ENCODE data around the gene COL23A1.

The COL23A1 gene

DNA sequence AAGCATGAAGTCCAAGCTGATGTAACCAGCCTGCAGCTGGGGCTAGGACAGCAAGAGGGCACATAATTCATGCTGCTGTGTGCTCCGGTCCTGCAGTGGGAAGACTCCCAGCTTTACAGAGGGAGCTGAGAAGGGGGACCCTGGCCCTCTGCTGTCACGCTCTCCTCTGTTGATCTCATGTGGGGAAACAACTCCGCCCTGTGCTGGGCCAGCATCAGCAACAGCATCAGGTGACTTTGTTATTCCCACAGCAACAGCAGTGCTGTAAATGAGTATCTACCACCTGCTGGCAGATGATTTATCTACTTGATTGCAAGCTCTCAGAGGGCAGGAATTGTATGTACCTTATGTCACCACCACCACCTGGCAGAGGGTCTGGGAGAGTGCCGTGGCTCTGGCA, 176.2 kb downstream of the COL23A1 start:
- TF ChIP-seq, protein P1, sequence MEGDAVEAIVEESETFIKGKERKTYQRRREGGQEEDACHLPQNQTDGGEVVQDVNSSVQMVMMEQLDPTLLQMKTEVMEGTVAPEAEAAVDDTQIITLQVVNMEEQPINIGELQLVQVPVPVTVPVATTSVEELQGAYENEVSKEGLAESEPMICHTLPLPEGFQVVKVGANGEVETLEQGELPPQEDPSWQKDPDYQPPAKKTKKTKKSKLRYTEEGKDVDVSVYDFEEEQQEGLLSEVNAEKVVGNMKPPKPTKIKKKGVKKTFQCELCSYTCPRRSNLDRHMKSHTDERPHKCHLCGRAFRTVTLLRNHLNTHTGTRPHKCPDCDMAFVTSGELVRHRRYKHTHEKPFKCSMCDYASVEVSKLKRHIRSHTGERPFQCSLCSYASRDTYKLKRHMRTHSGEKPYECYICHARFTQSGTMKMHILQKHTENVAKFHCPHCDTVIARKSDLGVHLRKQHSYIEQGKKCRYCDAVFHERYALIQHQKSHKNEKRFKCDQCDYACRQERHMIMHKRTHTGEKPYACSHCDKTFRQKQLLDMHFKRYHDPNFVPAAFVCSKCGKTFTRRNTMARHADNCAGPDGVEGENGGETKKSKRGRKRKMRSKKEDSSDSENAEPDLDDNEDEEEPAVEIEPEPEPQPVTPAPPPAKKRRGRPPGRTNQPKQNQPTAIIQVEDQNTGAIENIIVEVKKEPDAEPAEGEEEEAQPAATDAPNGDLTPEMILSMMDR (IDR thresholded peaks at IDR 0.05; ENCODE audit: low read depth, low read length, missing control alignments): no peak

GRCh38 chr5:178411083-178411482, 179.1 kb downstream of the COL23A1 start:
- TF ChIP-seq, protein P1 (IDR thresholded peaks at IDR 0.05; ENCODE audit: low read depth, low read length, missing control alignments): no peak
- H3K4me3 ChIP-seq (replicated peaks; ENCODE audit: low read depth, low read length): no peak overlapping the region
- DNase-seq (ENCODE audit: extremely low read depth, low read depth): no peak

More for the DNA sequence above, 176.2 kb downstream of the COL23A1 start:
- no peak for DNase-seq (ENCODE audit: extremely low read depth, low read depth)
- no peak overlapping the region for H3K4me3 ChIP-seq (replicated peaks; ENCODE audit: low read depth, low read length)

DNA sequence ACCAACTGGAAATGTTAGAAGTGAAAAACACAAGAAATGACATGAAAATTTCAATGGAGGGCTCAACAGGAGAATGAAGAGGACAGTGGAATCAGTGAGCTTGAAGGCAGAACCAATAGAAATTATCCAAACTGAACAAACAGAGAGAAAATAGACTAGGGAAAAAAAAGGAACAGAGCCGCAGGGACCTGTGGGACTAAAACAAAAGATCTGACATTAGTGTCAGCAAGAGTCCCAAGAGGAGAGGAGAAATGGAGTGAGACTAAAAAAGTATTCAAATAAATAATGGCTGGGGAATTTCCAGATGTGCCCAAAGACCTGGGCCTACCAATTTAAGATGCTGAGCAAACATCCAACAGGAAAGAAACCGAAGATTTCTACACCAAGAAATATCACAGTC, 182.5 kb downstream of the COL23A1 start:
- DNase-seq (ENCODE audit: extremely low read depth, low read depth): no peak
- TF ChIP-seq, protein P1 (IDR thresholded peaks at IDR 0.05; ENCODE audit: low read depth, low read length, missing control alignments): no peak
- H3K4me3 ChIP-seq (replicated peaks; ENCODE audit: low read depth, low read length): no peak overlapping the region

DNA sequence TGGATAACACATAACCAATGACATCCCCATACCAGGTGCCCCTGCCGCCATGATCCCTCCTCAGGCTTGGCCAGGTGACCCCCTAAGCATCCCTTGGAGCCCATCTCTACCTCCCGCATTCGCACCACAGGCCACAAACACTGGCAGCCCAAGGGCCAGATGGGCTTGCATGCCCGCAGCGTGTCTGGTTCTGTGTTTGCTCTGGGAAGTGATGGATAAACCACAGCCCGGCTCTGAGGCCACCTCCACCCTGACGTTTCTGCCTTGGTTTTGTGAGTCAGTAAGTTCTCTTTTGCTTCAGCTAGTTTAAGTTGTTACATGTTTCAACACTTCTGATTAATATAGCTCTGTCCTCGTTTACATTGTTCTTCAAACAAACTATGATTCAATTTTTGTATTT, 185.2 kb downstream of the COL23A1 start:
- H3K4me3 ChIP-seq (replicated peaks; ENCODE audit: low read depth, low read length): no peak overlapping the region
- no peak for DNase-seq (ENCODE audit: extremely low read depth, low read depth)
- TF ChIP-seq, protein P1 (IDR thresholded peaks at IDR 0.05; ENCODE audit: low read depth, low read length, missing control alignments): no peak

DNA sequence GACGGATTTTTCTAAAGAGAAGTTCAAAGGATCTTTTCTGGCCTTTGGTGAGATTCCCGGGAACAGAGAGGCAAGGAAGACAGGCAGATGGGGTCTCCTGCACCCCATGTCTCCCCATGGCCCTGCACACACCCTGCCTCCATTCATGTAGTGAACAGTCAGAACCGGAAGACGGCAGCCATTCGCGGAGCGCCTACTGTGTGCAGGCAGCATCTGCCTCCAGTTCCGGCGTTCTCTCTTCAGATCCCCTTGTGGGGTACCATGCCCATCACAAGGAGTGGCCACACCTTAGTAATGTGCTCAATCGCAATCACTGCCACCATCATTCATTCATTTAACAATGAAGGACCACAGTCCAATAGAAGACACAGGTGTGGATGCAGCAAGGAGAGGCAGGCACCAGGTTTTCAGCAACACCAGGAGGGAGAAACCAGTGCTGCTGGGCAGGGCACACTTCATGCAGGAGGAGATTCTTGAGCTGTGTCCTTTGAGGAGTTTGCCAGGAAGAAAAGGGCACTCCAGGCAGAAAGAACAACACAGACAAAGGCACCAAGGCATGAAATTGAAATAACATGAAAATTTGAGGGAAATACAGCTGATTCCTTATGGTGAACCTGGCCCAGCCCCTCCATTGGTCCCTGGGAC, 186.1 kb downstream of the COL23A1 start:
- TF ChIP-seq, protein P1 (IDR thresholded peaks at IDR 0.05; ENCODE audit: low read depth, low read length, missing control alignments): no peak
- DNase-seq (ENCODE audit: extremely low read depth, low read depth): no peak

DNA sequence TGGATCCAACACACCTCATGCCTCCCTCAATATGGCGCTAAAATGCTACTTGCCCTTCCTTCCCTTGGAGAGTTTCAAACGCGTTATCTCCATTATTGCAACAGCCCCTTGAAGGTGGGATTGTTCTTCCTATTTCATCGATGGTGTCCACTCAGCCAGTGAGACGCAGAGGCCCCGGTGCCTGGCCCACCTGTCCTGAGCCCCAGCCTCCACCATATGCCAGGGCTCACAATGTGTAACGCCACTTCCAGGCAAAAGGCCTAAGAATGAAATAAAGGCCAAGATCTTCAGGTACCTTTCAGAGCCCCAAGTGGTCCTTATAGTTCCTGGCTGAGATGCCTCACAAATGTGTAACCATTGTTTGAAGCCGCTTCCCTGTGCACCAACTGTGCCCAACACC, 186.8 kb downstream of the COL23A1 start:
- no peak overlapping the region for H3K4me3 ChIP-seq (replicated peaks; ENCODE audit: low read depth, low read length)
- DNase-seq (ENCODE audit: extremely low read depth, low read depth): no peak
- TF ChIP-seq, protein P1 (IDR thresholded peaks at IDR 0.05; ENCODE audit: low read depth, low read length, missing control alignments): no peak

More for the DNA sequence above, 186.1 kb downstream of the COL23A1 start:
- H3K4me3 ChIP-seq (replicated peaks; ENCODE audit: low read depth, low read length): no peak overlapping the region

DNA sequence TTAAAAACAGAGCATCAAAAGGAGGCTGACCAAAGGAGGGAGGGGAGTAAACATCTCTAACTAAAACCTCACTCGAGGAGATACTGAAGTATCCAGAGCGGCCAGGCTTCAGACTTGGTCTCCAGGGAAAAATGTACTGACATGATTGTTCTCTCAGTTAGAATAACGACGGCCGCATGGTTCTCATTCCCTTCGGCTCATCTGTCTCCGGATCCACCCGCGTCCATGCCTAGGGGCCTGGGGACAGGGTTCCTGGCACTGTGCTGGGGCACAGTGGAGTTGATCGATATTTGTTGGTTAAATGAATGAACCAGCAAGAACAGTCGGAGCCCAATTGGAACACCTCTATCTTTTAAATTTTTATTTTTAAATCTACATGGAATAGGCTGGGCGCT, 190.5 kb downstream of the COL23A1 start:
- TF ChIP-seq, protein P1 (IDR thresholded peaks at IDR 0.05; ENCODE audit: low read depth, low read length, missing control alignments): no peak
- no peak for DNase-seq (ENCODE audit: extremely low read depth, low read depth)
- no peak overlapping the region for H3K4me3 ChIP-seq (replicated peaks; ENCODE audit: low read depth, low read length)
